Limb (tissue), 2 donors: Measurements from ENCODE around the gene NCOA7.

Experiments used
- DNase-seq, 2 donors: peaks; one replicate each; pipeline ENCODE4 v3.0.0-alpha.2; 2016; ENCODE audit errors: extremely low spot score in 2 of 2

Gene NCOA7

GRCh38 chr6:125810445-125810844, 19.7 kb downstream of the NCOA7 start:
- no peak for DNase-seq

- no peak for DNase-seq
Observed at GRCh38 chr6:125811259-125811658, 20.5 kb downstream of the NCOA7 start.

GRCh38 chr6:125812394-125813292, 21.9 kb downstream of the NCOA7 start:
- peak in 1 of 2 donors; percentile 49 for DNase-seq

GRCh38 chr6:125814481-125814880, 23.7 kb downstream of the NCOA7 start:
- no peak for DNase-seq

GRCh38 chr6:125815080-125815910, 24.5 kb downstream of the NCOA7 start:
- no peak for DNase-seq

- no peak for DNase-seq
Observed at GRCh38 chr6:125816828-125817280, 26.1 kb downstream of the NCOA7 start.

- no peak for DNase-seq
Observed at GRCh38 chr6:125818225-125818657, 27.5 kb downstream of the NCOA7 start.

GRCh38 chr6:125818772-125819260, 28.1 kb downstream of the NCOA7 start:
- no peak for DNase-seq

- DNase-seq, result no peak
Observed at GRCh38 chr6:125819535-125820326, 29.0 kb downstream of the NCOA7 start.

- DNase-seq, result no peak
Observed at GRCh38 chr6:125821825-125822281, 31.1 kb downstream of the NCOA7 start.

GRCh38 chr6:125823180-125823579, 32.4 kb downstream of the NCOA7 start:
- DNase-seq, result no peak

GRCh38 chr6:125824946-125825771, 34.4 kb downstream of the NCOA7 start:
- DNase-seq, result no peak

- no peak for DNase-seq
Observed at GRCh38 chr6:125826695-125827463, 36.1 kb downstream of the NCOA7 start.

- no peak for DNase-seq
Observed at GRCh38 chr6:125827788-125828320, 37.1 kb downstream of the NCOA7 start.

- no peak for DNase-seq
Observed at GRCh38 chr6:125828476-125829039, 37.8 kb downstream of the NCOA7 start.

- DNase-seq, result no peak
Observed at GRCh38 chr6:125829433-125829832, 38.7 kb downstream of the NCOA7 start.

- no peak for DNase-seq
Observed at GRCh38 chr6:125831659-125832058, 40.9 kb downstream of the NCOA7 start.

- no peak for DNase-seq
Observed at GRCh38 chr6:125832391-125833117, 41.8 kb downstream of the NCOA7 start.
